ENCODE data around the gene COPZ1.

The COPZ1 gene

GRCh38 chr12:54292931-54293241 is 32.0 kb upstream of the COPZ1 start:
- Histone ChIP-seq H3K79me2 (ENCODE audit: insufficient read depth, low read length) (peaks cover 84% of the 10 kb centered on the region), H3K4me1 (ENCODE audit: insufficient read depth, low read length, poor library complexity, severe bottlenecking) (peaks cover 32% of the 10 kb centered on the region), H3K4me3 (ENCODE audit: low read length, poor library complexity, severe bottlenecking) (no peak overlapping the region), H3K9ac (ENCODE audit: low read depth, low read length, poor library complexity, severe bottlenecking) (no peak overlapping the region), H3K36me3 (ENCODE audit: insufficient read depth, low read length) (peaks cover 32% of the 10 kb centered on the region; the same call in 1 of the 2 replicates), H3K9me2 (replicated peaks; ENCODE audit: low read depth, low read length) (no peaks in the 10 kb centered on the region), H4K20me1 (ENCODE audit: insufficient read depth, low read length, poor library complexity, severe bottlenecking) (peaks cover 37% of the 10 kb centered on the region), H3F3A (ENCODE audit: low read depth) (peaks cover 26% of the 10 kb centered on the region), H3K9me3 (ENCODE audit: insufficient read depth, low read depth, low read length) (no peaks in the 10 kb centered on the region), H3K27me3 (ENCODE audit: insufficient read depth, low read length, poor library complexity, severe bottlenecking) (no peaks in the 10 kb centered on the region), H2AFZ (ENCODE audit: low read length) (no peak overlapping the region), H3K4me2 (ENCODE audit: low read depth, low read length, poor library complexity, severe bottlenecking) (no peak overlapping the region)
- TF ChIP-seq EZH2phosphoT487 (IDR thresholded peaks at IDR 0.05; ENCODE audit: borderline replicate concordance): no peak
- TF ChIP-seq, protein P1, sequence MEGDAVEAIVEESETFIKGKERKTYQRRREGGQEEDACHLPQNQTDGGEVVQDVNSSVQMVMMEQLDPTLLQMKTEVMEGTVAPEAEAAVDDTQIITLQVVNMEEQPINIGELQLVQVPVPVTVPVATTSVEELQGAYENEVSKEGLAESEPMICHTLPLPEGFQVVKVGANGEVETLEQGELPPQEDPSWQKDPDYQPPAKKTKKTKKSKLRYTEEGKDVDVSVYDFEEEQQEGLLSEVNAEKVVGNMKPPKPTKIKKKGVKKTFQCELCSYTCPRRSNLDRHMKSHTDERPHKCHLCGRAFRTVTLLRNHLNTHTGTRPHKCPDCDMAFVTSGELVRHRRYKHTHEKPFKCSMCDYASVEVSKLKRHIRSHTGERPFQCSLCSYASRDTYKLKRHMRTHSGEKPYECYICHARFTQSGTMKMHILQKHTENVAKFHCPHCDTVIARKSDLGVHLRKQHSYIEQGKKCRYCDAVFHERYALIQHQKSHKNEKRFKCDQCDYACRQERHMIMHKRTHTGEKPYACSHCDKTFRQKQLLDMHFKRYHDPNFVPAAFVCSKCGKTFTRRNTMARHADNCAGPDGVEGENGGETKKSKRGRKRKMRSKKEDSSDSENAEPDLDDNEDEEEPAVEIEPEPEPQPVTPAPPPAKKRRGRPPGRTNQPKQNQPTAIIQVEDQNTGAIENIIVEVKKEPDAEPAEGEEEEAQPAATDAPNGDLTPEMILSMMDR (conservative IDR thresholded peaks at IDR 0.05; ENCODE audit: low read length): no peak

- peak overlapping the region; percentile 83 for H3K4me2 ChIP-seq (ENCODE audit: low read depth, low read length, poor library complexity, severe bottlenecking)
- H3K4me1 ChIP-seq (ENCODE audit: insufficient read depth, low read length, poor library complexity, severe bottlenecking): peaks cover 47% of the 10 kb centered on the region
- H3K9me3 ChIP-seq (ENCODE audit: insufficient read depth, low read depth, low read length): no peaks in the 10 kb centered on the region
- H2AFZ ChIP-seq (ENCODE audit: low read length): no peak overlapping the region
- peak overlapping the region; percentile 54 for H3K9ac ChIP-seq (ENCODE audit: low read depth, low read length, poor library complexity, severe bottlenecking)
- H3K79me2 ChIP-seq (ENCODE audit: insufficient read depth, low read length): peaks cover 87% of the 10 kb centered on the region
- H3K4me3 ChIP-seq (ENCODE audit: low read length, poor library complexity, severe bottlenecking): peak overlapping the region; percentile 57
- H3K9me2 ChIP-seq (replicated peaks; ENCODE audit: low read depth, low read length): no peaks in the 10 kb centered on the region
- TF ChIP-seq, protein P1 (conservative IDR thresholded peaks at IDR 0.05; ENCODE audit: low read length): peak; percentile 99
- no peak for TF ChIP-seq EZH2phosphoT487 (IDR thresholded peaks at IDR 0.05; ENCODE audit: borderline replicate concordance)
- peaks cover 12% of the 10 kb centered on the region for H3F3A ChIP-seq (ENCODE audit: low read depth)
- H4K20me1 ChIP-seq (ENCODE audit: insufficient read depth, low read length, poor library complexity, severe bottlenecking): peaks cover 27% of the 10 kb centered on the region
- H3K27me3 ChIP-seq (ENCODE audit: insufficient read depth, low read length, poor library complexity, severe bottlenecking): no peaks in the 10 kb centered on the region
- H3K36me3 ChIP-seq (ENCODE audit: insufficient read depth, low read length): peaks cover 25% of the 10 kb centered on the region; the same call in 1 of the 2 replicates
Observed at GRCh38 chr12:54294152-54294952, 30.6 kb upstream of the COPZ1 start.

- no peaks in the 10 kb centered on the region for H3K9me2 ChIP-seq (replicated peaks; ENCODE audit: low read depth, low read length)
- H3K27me3 ChIP-seq (ENCODE audit: insufficient read depth, low read length, poor library complexity, severe bottlenecking): no peaks in the 10 kb centered on the region
- H2AFZ ChIP-seq (ENCODE audit: low read length): no peak overlapping the region
- H3F3A ChIP-seq (ENCODE audit: low read depth): peaks cover 5% of the 10 kb centered on the region
- peaks cover 21% of the 10 kb centered on the region for H4K20me1 ChIP-seq (ENCODE audit: insufficient read depth, low read length, poor library complexity, severe bottlenecking)
- H3K9me3 ChIP-seq (ENCODE audit: insufficient read depth, low read depth, low read length): no peaks in the 10 kb centered on the region
- peaks cover 50% of the 10 kb centered on the region for H3K4me1 ChIP-seq (ENCODE audit: insufficient read depth, low read length, poor library complexity, severe bottlenecking)
- H3K36me3 ChIP-seq (ENCODE audit: insufficient read depth, low read length): peaks cover 25% of the 10 kb centered on the region; the same call in 1 of the 2 replicates
- peak overlapping the region; percentile 83 for H3K4me2 ChIP-seq (ENCODE audit: low read depth, low read length, poor library complexity, severe bottlenecking)
- H3K79me2 ChIP-seq (ENCODE audit: insufficient read depth, low read length): peaks cover 90% of the 10 kb centered on the region
- TF ChIP-seq, protein P1 (conservative IDR thresholded peaks at IDR 0.05; ENCODE audit: low read length): no peak
- no peak for TF ChIP-seq EZH2phosphoT487 (IDR thresholded peaks at IDR 0.05; ENCODE audit: borderline replicate concordance)
- H3K9ac ChIP-seq (ENCODE audit: low read depth, low read length, poor library complexity, severe bottlenecking): peak overlapping the region; percentile 54
- peak overlapping the region; percentile 57 for H3K4me3 ChIP-seq (ENCODE audit: low read length, poor library complexity, severe bottlenecking)
Observed at GRCh38 chr12:54294953-54295566, 29.9 kb upstream of the COPZ1 start.

Data from Loucy (cell line).